PFSK-1 (cell line): ENCODE measurements around the gene DTWD2.

ENCODE experiments used
- FOXP2 ChIP-seq: optimal IDR thresholded peaks from 2 replicates; pipeline ENCODE3; 2011; ENCODE audit warnings: borderline replicate concordance, control low read depth, inconsistent platforms; ENCODE audit not compliant: insufficient read depth; ENCODE audit errors: extremely low read length, extremely low read depth
- POLR2AphosphoS5 ChIP-seq: IDR thresholded peaks from 2 replicates; pipeline ENCODE4 v1.6.1; 2012; ENCODE audit warnings: low read depth, mild to moderate bottlenecking, control low read depth, low read length, moderate library complexity
- REST ChIP-seq, 2 experiments: IDR thresholded peaks; 2 replicates each; pipeline versions ENCODE4 v1.6.1 to v1.8.0; 2011 to 2012; ENCODE audit warnings: low read depth in 2 of 2, low read length in 2 of 2, control low read depth in 1 of 2, inconsistent platforms in 1 of 2, mild to moderate bottlenecking in 1 of 2, moderate library complexity in 1 of 2; ENCODE audit not compliant: insufficient read depth in 1 of 2
- SIN3A ChIP-seq: IDR thresholded peaks from 2 replicates; pipeline ENCODE4 v1.6.1; 2012; ENCODE audit warnings: mild to moderate bottlenecking, low read length, moderate library complexity, borderline replicate concordance; ENCODE audit not compliant: insufficient read depth
- TAF1 ChIP-seq: IDR thresholded peaks from 2 replicates; pipeline ENCODE4 v1.6.1; 2012; ENCODE audit warnings: low read length, control low read depth, borderline replicate concordance; ENCODE audit not compliant: insufficient read depth

The DTWD2 gene

GRCh38 chr5:118854819-118855218 is 133.5 kb downstream of the DTWD2 start:
- TF ChIP-seq FOXP2 (no peak), REST (IDR thresholded peaks at IDR 0.05; ENCODE audit: insufficient read depth in 1 of 2, low read depth in 2 of 2, low read length in 2 of 2) (no peak), SIN3A (no peak), POLR2AphosphoS5 (no peak), TAF1 (no peak)

- TF ChIP-seq TAF1 (no peak), SIN3A (no peak), REST (IDR thresholded peaks at IDR 0.05; ENCODE audit: insufficient read depth in 1 of 2, low read depth in 2 of 2, low read length in 2 of 2) (no peak), FOXP2 (no peak), POLR2AphosphoS5 (no peak)
Measured at GRCh38 chr5:118844351-118844750, 144.0 kb downstream of the DTWD2 start.

GRCh38 chr5:118834710-118835109 is 153.6 kb downstream of the DTWD2 start:
- no peak for TF ChIP-seq SIN3A
- no peak for TF ChIP-seq TAF1
- no peak for TF ChIP-seq POLR2AphosphoS5
- TF ChIP-seq REST (IDR thresholded peaks at IDR 0.05; ENCODE audit: insufficient read depth in 1 of 2, low read depth in 2 of 2, low read length in 2 of 2): no peak
- TF ChIP-seq FOXP2: no peak

GRCh38 chr5:118832974-118833373 is 155.4 kb downstream of the DTWD2 start:
- TF ChIP-seq FOXP2 (no peak), TAF1 (no peak), REST (IDR thresholded peaks at IDR 0.05; ENCODE audit: insufficient read depth in 1 of 2, low read depth in 2 of 2, low read length in 2 of 2) (no peak), POLR2AphosphoS5 (no peak), SIN3A (no peak)

- TF ChIP-seq REST (IDR thresholded peaks at IDR 0.05; ENCODE audit: insufficient read depth in 1 of 2, low read depth in 2 of 2, low read length in 2 of 2) (no peak), FOXP2 (no peak), SIN3A (no peak), POLR2AphosphoS5 (no peak), TAF1 (no peak)
Measured at GRCh38 chr5:118825226-118825625, 163.1 kb downstream of the DTWD2 start.
